Chondrocyte (in vitro differentiated cells): ENCODE measurements around the gene FKBP14. TPM values are rescaled to one million over a fixed set of nuclear protein-coding genes. Genes with fewer than 3 reads are reported as not detected.

Experiments used
- DNase-seq: peaks from one replicate; pipeline ENCODE4 v3.0.0; 2021; ENCODE audit warnings: mixed read lengths, low spot score
- H3K27ac Mint-ChIP-seq: one replicate; pipeline ENCODE4 v1.8.0; 2021; ENCODE audit warnings: mild to moderate bottlenecking, moderate library complexity, mixed read lengths; ENCODE audit not compliant: unreplicated experiment
- H3K27me3 Mint-ChIP-seq: 2 replicates; pipeline ENCODE4 v1.8.0; 2021; ENCODE audit warnings: low read depth, mixed read lengths
- H3K36me3 Mint-ChIP-seq: 2 replicates; pipeline ENCODE4 v1.8.0; 2021; ENCODE audit warnings: low read depth, mixed read lengths
- H3K4me1 Mint-ChIP-seq: 2 replicates; pipeline ENCODE4 v1.8.0; 2021; ENCODE audit warnings: low read depth, mild to moderate bottlenecking, mixed read lengths
- H3K4me3 Mint-ChIP-seq: one replicate; pipeline ENCODE4 v1.8.0; 2021; ENCODE audit warnings: mild to moderate bottlenecking, moderate library complexity, mixed read lengths; ENCODE audit not compliant: unreplicated experiment
- H3K9me3 Mint-ChIP-seq: 2 replicates; pipeline ENCODE4 v1.8.0; 2021; ENCODE audit warnings: low read depth, mixed read lengths
- total RNA-seq: library from RNA; stranded (reverse); gene quantifications from 3 replicates; pipeline ENCODE4 v1.2.1, GENCODE V29; 2021
- TF ChIP-seq, protein P1 (sequence below): fragments of 200-600 bp; sonication (generic); IDR thresholded peaks from 2 replicates; pipeline ENCODE4 v1.5.0; 2021; ENCODE audit warnings: antibody characterized with exemption, mild to moderate bottlenecking, moderate library complexity

Gene FKBP14
- total RNA-seq, 1 donor from 2014 or later = 74.7 TPM

DNA sequence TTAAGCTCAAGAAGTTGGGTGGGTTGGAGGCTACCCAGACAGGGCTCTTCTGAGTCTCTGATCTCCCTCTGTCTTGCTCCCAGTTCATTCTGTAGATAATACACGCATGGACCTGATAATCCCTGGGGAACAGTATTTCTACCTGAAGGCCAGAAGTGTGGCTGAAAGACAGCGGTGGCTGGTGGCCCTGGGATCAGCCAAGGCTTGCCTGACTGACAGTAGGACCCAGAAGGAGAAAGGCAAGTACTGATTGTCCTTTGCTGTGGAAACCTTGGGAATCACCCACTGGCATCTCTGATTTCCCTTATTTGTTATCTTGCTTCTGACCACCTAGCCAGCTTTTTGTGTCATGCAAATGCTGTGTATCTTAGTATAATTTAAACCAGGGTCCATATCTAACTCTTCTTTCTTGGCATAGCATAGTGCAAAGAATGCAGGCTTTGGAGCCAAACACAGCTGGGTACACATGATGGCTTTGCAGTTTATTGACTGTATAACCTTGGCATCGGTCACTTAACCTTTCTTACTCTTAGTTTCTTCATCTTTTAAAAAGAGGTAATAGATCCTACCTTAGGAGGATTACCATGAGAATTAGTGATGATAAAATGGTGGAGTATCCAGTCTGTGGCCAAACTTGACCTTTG, 19.7 kb upstream of the FKBP14 start:
- Mint-ChIP-seq H3K27me3 (no peaks in the 10 kb centered on the region), H3K36me3 (peaks cover 30% of the 10 kb centered on the region), H3K9me3 (no peaks in the 10 kb centered on the region), H3K4me3 (no peak overlapping the region), H3K4me1 (peaks cover 6% of the 10 kb centered on the region), H3K27ac (no peak overlapping the region)
- TF ChIP-seq, protein P1, sequence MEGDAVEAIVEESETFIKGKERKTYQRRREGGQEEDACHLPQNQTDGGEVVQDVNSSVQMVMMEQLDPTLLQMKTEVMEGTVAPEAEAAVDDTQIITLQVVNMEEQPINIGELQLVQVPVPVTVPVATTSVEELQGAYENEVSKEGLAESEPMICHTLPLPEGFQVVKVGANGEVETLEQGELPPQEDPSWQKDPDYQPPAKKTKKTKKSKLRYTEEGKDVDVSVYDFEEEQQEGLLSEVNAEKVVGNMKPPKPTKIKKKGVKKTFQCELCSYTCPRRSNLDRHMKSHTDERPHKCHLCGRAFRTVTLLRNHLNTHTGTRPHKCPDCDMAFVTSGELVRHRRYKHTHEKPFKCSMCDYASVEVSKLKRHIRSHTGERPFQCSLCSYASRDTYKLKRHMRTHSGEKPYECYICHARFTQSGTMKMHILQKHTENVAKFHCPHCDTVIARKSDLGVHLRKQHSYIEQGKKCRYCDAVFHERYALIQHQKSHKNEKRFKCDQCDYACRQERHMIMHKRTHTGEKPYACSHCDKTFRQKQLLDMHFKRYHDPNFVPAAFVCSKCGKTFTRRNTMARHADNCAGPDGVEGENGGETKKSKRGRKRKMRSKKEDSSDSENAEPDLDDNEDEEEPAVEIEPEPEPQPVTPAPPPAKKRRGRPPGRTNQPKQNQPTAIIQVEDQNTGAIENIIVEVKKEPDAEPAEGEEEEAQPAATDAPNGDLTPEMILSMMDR = no peak
- DNase-seq = no peak

DNA sequence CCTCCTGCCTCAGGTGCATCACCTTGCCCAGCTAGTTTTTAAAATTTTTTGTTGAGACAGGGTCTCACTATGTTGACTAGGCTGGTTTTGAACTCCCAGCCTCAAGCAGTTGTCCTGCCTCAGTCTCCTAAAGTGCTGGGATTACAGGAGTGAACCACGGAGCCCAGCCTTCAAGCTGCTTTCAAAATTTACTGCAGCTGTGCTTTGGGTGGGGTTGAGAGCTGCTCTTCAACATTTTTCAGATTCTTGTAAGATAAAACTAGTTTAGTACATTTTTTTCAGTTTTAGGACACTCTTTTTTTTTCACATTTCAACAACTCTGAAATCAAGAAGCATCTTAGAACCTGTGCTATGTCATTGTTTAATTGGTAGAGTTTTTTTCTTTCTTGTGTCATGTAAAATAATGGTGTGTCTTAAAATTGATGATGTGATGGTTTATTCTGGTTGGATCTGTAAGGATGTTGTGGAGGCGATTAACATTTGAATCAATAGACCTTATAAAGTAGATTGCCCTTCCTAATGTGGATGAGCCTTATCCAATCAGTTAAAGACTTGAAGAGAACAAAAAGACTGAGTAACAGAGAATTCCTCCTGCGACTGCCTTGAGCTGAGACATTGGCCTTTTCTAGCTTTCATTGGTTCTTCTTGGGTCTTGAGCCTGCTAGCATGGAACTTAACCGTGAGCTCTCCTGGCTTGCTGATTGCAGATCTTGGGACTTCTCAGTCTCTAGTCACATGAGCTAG, 15.2 kb upstream of the FKBP14 start:
- Mint-ChIP-seq H3K27me3 (no peaks in the 10 kb centered on the region), H3K36me3 (peaks cover 11% of the 10 kb centered on the region), H3K9me3 (no peaks in the 10 kb centered on the region), H3K4me3 (no peak overlapping the region), H3K4me1 (peaks cover 17% of the 10 kb centered on the region), H3K27ac (no peak overlapping the region)
- TF ChIP-seq, protein P1 = no peak
- DNase-seq = no peak

DNA sequence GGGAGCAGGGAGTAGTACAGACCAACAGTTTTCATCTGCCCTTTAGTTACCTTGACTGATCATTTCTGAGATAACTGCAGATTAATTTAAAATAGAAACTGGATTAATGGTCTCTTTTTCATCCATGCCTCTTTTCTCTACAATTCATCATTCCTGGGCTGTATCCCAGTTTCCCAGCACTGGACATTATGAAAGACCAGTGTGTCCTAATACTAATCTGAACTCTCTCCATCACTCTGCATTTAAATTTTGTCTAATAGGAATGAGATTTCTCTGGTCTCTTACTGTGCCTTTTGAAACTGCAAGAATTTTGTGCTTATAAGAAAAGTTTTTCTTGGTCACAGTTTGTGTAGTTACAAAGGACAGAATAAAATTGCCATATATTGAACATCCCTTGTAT, 14.4 kb upstream of the FKBP14 start:
- DNase-seq = no peak
- no peaks in the 10 kb centered on the region for H3K9me3 Mint-ChIP-seq
- peaks cover 17% of the 10 kb centered on the region for H3K4me1 Mint-ChIP-seq
- H3K27ac Mint-ChIP-seq = no peak overlapping the region
- peaks cover 5% of the 10 kb centered on the region for H3K36me3 Mint-ChIP-seq
- H3K27me3 Mint-ChIP-seq = no peaks in the 10 kb centered on the region
- TF ChIP-seq, protein P1 = no peak
- H3K4me3 Mint-ChIP-seq = no peak overlapping the region

DNA sequence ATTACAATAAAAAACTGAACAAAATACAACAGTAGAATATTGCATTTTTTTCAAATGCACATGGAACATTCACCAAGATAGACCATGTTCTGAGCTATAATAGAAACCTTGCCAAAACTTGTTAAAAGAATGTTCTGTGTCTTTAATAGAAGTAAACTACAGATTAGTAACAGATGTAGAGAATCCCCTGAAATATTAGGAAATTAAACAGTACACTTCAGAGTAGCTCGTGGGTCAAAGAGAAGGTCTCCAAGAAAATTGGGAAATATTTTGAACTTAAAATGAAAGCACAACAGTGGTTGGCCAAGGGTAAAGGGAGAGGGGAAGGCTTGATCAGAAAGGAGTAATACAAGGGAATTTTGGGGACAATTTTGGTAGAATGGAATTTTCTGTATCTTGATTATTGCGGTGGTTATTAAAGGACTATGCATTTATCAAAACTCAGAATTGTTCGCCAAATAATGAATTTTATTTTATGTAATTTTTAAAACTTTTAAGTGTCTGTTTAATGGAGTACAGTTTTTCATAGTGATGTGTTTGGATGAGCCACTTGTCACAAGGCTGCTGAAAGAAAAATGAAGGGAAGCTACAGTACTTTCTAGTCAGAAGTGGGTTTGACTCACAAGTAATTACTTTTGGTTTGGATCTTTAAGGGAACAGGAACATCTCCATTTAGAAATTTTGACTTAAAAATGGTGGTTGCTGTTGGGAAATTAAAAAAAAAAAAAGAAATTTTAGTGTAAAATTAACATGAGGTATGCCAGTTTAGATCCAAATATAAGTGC, 11.9 kb upstream of the FKBP14 start:
- Mint-ChIP-seq H3K27me3 (no peaks in the 10 kb centered on the region), H3K36me3 (peaks cover 1% of the 10 kb centered on the region), H3K9me3 (no peaks in the 10 kb centered on the region), H3K4me3 (no peak overlapping the region), H3K4me1 (peaks cover 17% of the 10 kb centered on the region), H3K27ac (no peak overlapping the region)
- DNase-seq = no peak
- TF ChIP-seq, protein P1 = no peak

DNA sequence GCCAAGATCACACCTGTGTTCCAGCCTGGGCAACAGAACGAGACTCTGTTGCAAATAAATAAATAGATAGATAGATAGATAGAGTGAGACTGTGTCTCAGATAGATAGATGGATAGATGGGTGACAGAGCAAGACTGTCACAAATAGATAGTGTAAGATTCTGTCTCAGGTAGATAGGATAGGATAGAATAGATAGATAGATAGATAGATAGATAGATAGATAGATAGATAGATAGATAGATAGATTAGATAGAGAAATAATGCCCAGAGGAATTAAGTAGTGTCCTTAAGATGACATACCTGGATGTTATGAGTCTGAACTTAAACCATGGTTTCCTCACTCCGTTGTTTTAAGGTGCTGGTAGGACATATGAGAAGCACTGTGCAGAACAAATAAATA, 9.7 kb upstream of the FKBP14 start:
- Mint-ChIP-seq H3K27ac (no peak overlapping the region), H3K9me3 (no peaks in the 10 kb centered on the region), H3K36me3 (peaks cover 1% of the 10 kb centered on the region), H3K4me1 (peaks cover 20% of the 10 kb centered on the region), H3K27me3 (no peaks in the 10 kb centered on the region), H3K4me3 (no peak overlapping the region)
- DNase-seq = no peak
- TF ChIP-seq, protein P1 = no peak
